Suppressor macrophage treated with lipopolysaccharide for 1 hour (primary cell): ENCODE results near the gene RPH3AL.

Experiments used
- DNase-seq, 3 donors: peaks; one replicate each; pipeline ENCODE4 v3.0.0-alpha.2; 2020 to 2022

The RPH3AL gene

GRCh38 chr17:298791-299450, 53.7 kb downstream of the RPH3AL start:
- no peak for DNase-seq

GRCh38 chr17:297758-298157, 54.8 kb downstream of the RPH3AL start:
- DNase-seq = no peak

GRCh38 chr17:296906-297690, 55.5 kb downstream of the RPH3AL start:
- DNase-seq = no peak

GRCh38 chr17:296379-296778, 56.2 kb downstream of the RPH3AL start:
- DNase-seq = no peak

- DNase-seq = no peak
Measured at GRCh38 chr17:292531-293382, 59.9 kb downstream of the RPH3AL start.

GRCh38 chr17:292016-292415, 60.6 kb downstream of the RPH3AL start:
- DNase-seq = no peak

GRCh38 chr17:291587-291986, 61.0 kb downstream of the RPH3AL start:
- DNase-seq = no peak

- no peak for DNase-seq
Measured at GRCh38 chr17:290626-291025, 62.0 kb downstream of the RPH3AL start.

- no peak for DNase-seq
Measured at GRCh38 chr17:290121-290521, 62.5 kb downstream of the RPH3AL start.

GRCh38 chr17:289409-289808, 63.2 kb downstream of the RPH3AL start:
- DNase-seq = no peak

GRCh38 chr17:288802-289356, 63.7 kb downstream of the RPH3AL start:
- DNase-seq = no peak

- no peak for DNase-seq
Measured at GRCh38 chr17:286571-286970, 66.0 kb downstream of the RPH3AL start.

GRCh38 chr17:285751-286422, 66.7 kb downstream of the RPH3AL start:
- DNase-seq = no peak

GRCh38 chr17:284676-285355, 67.8 kb downstream of the RPH3AL start:
- DNase-seq = no peak

GRCh38 chr17:283911-284675, 68.5 kb downstream of the RPH3AL start:
- DNase-seq = no peak

GRCh38 chr17:282912-283882, 69.4 kb downstream of the RPH3AL start:
- no peak for DNase-seq

- DNase-seq = no peak
Measured at GRCh38 chr17:282000-282911, 70.4 kb downstream of the RPH3AL start.

GRCh38 chr17:281365-281999, 71.1 kb downstream of the RPH3AL start:
- no peak for DNase-seq
